ENCODE data around the gene TMEM156.
A peak's percentile ranks its signal among the peaks of the same experiment; 100 is the strongest.

DNA sequence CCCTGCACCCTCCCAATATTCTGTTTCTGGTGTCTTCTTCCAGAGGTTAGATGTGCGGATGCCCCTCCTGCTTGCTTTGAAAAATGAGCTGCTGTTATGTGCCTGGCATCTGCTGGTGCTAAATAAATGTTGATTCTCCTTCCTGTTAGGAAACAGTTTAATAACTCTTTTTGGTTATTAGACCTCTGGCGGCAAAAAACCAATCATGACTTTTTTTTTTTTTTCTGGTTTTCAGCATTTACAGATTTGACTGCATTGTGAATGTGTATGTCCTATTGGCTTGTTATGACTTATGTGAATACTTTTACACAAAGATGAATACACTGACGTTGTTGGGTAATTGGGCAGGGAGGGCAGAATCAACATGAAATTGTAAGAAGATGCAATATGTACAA is 13.6 kb upstream of the TMEM156 start:
- TF ChIP-seq, protein P1, sequence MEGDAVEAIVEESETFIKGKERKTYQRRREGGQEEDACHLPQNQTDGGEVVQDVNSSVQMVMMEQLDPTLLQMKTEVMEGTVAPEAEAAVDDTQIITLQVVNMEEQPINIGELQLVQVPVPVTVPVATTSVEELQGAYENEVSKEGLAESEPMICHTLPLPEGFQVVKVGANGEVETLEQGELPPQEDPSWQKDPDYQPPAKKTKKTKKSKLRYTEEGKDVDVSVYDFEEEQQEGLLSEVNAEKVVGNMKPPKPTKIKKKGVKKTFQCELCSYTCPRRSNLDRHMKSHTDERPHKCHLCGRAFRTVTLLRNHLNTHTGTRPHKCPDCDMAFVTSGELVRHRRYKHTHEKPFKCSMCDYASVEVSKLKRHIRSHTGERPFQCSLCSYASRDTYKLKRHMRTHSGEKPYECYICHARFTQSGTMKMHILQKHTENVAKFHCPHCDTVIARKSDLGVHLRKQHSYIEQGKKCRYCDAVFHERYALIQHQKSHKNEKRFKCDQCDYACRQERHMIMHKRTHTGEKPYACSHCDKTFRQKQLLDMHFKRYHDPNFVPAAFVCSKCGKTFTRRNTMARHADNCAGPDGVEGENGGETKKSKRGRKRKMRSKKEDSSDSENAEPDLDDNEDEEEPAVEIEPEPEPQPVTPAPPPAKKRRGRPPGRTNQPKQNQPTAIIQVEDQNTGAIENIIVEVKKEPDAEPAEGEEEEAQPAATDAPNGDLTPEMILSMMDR (tag by site-specific recombination; IDR thresholded peaks at IDR 0.05): no peak
- TF ChIP-seq ZNF335 (tag by site-specific recombination; conservative IDR thresholded peaks at IDR 0.05): peak; percentile 43; the same call in 1 of the 2 replicates
- TF ChIP-seq RBAK (tag by site-specific recombination; IDR thresholded peaks at IDR 0.05): no peak
